Activated CD8-positive, alpha-beta T cell treated with anti-CD3 and anti-CD28 coated beads for 36 hours (primary cell): Measurements from ENCODE around the gene ASB13. TPM values are rescaled to one million over a fixed set of nuclear protein-coding genes. Genes with fewer than 3 reads are reported as not detected.
"Not testable (repeated sequence)": the region's sequence is repeated elsewhere in the genome, so short reads cannot be mapped to it uniquely, and the experiment has no call there.

Experiments
- ATAC-seq: fragments of 200-7000 bp; cut with Tn5 transposase; one replicate; pipeline ENCODE4 v1.10.0; 2021; ENCODE audit warnings: mild to moderate bottlenecking, moderate library complexity
- CTCF ChIA-PET: fragments of 350-600 bp; sonication (Branson Sonifier 250); formaldehyde crosslinking; loops from one replicate; lab custom pipeline; 2021; ENCODE audit warnings: antibody characterized with exemption; lab: Charles Lee
- POLR2A ChIA-PET: fragments of 350-600 bp; sonication (Branson Sonifier 250); formaldehyde crosslinking; loops from one replicate; lab custom pipeline; 2021; ENCODE audit warnings: antibody characterized with exemption; lab: Charles Lee
- DNase-seq: peaks from one replicate; pipeline ENCODE4 v3.0.0-alpha.2; 2020
- H3K27ac Mint-ChIP-seq: one replicate; pipeline ENCODE4 v1.8.0; 2021; ENCODE audit warnings: mild to moderate bottlenecking, mixed read lengths
- H3K27me3 Mint-ChIP-seq: one replicate; pipeline ENCODE4 v1.8.0; 2021; ENCODE audit warnings: mixed read lengths
- H3K36me3 Mint-ChIP-seq: one replicate; pipeline ENCODE4 v1.8.0; 2021; ENCODE audit warnings: low read depth, mixed read lengths
- H3K4me1 Mint-ChIP-seq: one replicate; pipeline ENCODE4 v1.8.0; 2021; ENCODE audit warnings: low read depth, mixed read lengths
- H3K4me3 Mint-ChIP-seq: one replicate; pipeline ENCODE4 v1.8.0; 2021; ENCODE audit warnings: mild to moderate bottlenecking, moderate library complexity, mixed read lengths
- H3K9me3 Mint-ChIP-seq: one replicate; pipeline ENCODE4 v1.8.0; 2021; ENCODE audit warnings: mixed read lengths
- intact Hi-C: fragments of 100-400 bp; cut with micrococcal nuclease; formaldehyde crosslinking; loops from one replicate; pipeline ENCODE4 v1.10.0; 2022
- total RNA-seq, 2 experiments: library from RNA; stranded (reverse); gene quantifications; one replicate each; pipeline ENCODE4 v1.2.3, GENCODE V29; 2021
- TF ChIP-seq, protein P1 (sequence below): fragments of 200-600 bp; IDR thresholded peaks from one replicate; pipeline ENCODE4 v1.8.0; 2022; ENCODE audit warnings: antibody characterized with exemption, mild to moderate bottlenecking

Gene ASB13
- total RNA-seq, 2 experiments from 2014 or later: 8.9 to 9.2 TPM

- no peak overlapping the region for H3K4me3 Mint-ChIP-seq
- POLR2A ChIA-PET: no interaction called here
- peaks cover 2% of the 10 kb centered on the region for H3K4me1 Mint-ChIP-seq
- no peaks in the 10 kb centered on the region for H3K9me3 Mint-ChIP-seq
- intact Hi-C loops: no loop called here
- TF ChIP-seq, protein P1, sequence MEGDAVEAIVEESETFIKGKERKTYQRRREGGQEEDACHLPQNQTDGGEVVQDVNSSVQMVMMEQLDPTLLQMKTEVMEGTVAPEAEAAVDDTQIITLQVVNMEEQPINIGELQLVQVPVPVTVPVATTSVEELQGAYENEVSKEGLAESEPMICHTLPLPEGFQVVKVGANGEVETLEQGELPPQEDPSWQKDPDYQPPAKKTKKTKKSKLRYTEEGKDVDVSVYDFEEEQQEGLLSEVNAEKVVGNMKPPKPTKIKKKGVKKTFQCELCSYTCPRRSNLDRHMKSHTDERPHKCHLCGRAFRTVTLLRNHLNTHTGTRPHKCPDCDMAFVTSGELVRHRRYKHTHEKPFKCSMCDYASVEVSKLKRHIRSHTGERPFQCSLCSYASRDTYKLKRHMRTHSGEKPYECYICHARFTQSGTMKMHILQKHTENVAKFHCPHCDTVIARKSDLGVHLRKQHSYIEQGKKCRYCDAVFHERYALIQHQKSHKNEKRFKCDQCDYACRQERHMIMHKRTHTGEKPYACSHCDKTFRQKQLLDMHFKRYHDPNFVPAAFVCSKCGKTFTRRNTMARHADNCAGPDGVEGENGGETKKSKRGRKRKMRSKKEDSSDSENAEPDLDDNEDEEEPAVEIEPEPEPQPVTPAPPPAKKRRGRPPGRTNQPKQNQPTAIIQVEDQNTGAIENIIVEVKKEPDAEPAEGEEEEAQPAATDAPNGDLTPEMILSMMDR: no peak
- DNase-seq (no peak), ATAC-seq (no peak)
- no peaks in the 10 kb centered on the region for H3K36me3 Mint-ChIP-seq
- CTCF ChIA-PET: interaction anchor here (0.9 to 2.1 kb wide), 2 partner anchors 27 to 134 kb away, joined by 3 to 7 read pairs; no protein-coding TSS in a partner anchor
- no peak overlapping the region for H3K27ac Mint-ChIP-seq
- H3K27me3 Mint-ChIP-seq: peaks cover 6% of the 10 kb centered on the region
Observed at GRCh38 chr10:5595591-5595990, 70.8 kb downstream of the ASB13 start.

DNA sequence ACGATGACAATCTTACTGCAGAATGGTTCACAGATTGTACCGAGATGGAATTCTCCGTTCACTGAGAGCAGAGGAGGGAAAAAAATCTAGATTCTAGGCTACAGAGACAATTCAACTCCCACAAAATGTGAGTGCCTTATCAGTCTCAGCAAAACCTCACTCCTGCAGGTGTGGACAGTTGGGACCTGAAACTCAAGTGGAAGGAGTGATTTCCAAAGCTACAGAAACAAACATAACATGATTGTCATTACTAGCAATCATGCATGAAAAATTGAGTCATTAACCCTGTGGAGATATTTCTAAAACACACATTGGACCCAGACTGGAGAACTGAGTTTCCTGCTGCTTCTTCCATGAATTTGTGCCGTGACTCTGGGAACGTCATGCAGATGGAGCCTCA is 71.3 kb downstream of the ASB13 start:
- CTCF ChIA-PET: interaction anchor here (1.0 to 2.1 kb wide), 2 partner anchors 27 to 35 kb away, joined by 3 to 7 read pairs; no protein-coding TSS in a partner anchor
- H3K36me3 Mint-ChIP-seq: no peaks in the 10 kb centered on the region
- TF ChIP-seq, protein P1: no peak
- no peak for ATAC-seq
- peaks cover 2% of the 10 kb centered on the region for H3K4me1 Mint-ChIP-seq
- POLR2A ChIA-PET: no interaction called here
- no peaks in the 10 kb centered on the region for H3K9me3 Mint-ChIP-seq
- intact Hi-C loops: no loop called here
- H3K4me3 Mint-ChIP-seq: no peak overlapping the region
- H3K27me3 Mint-ChIP-seq: peaks cover 6% of the 10 kb centered on the region
- DNase-seq: no peak
- no peak overlapping the region for H3K27ac Mint-ChIP-seq

GRCh38 chr10:5594271-5595049 is 71.9 kb downstream of the ASB13 start:
- no peak overlapping the region for H3K4me3 Mint-ChIP-seq
- TF ChIP-seq, protein P1: no peak

DNA sequence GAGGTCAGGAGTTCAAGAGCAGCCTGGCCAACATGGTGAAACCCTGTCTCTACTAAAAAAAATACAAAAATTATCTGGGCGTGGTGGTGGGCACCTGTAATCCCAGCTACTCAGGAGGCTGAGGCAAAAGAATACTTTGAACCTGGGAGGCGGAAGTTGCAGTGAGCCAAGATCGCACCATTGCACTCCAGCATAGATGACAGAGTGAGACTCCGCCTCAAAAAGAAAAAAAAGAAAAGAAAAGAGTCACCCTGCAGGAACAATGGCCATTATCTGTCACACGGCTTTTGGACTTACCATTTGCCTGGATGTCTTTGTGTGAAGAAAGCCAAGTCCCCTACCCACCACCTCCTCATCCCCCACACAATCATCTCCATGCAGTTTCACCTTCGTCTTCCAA is 73.0 kb downstream of the ASB13 start:
- POLR2A ChIA-PET: not testable (repeated sequence)
- CTCF ChIA-PET: interaction anchor here (1.0 kb wide), 1 partner anchor 80 kb away, joined by 3 read pairs; no protein-coding TSS in a partner anchor

More at GRCh38 chr10:5594271-5595049, 71.9 kb downstream of the ASB13 start:
- CTCF ChIA-PET: interaction anchor here (0.8 to 2.1 kb wide), 3 partner anchors 15 to 36 kb away, joined by 3 to 7 read pairs (median 4); no protein-coding TSS in a partner anchor
- peaks cover 2% of the 10 kb centered on the region for H3K4me1 Mint-ChIP-seq
- POLR2A ChIA-PET: no interaction called here
- no peak overlapping the region for H3K27ac Mint-ChIP-seq
- H3K27me3 Mint-ChIP-seq: peaks cover 6% of the 10 kb centered on the region
- intact Hi-C loops: no loop called here
- no peaks in the 10 kb centered on the region for H3K9me3 Mint-ChIP-seq
- ATAC-seq (no peak), DNase-seq (no peak)
- H3K36me3 Mint-ChIP-seq: no peaks in the 10 kb centered on the region

DNA sequence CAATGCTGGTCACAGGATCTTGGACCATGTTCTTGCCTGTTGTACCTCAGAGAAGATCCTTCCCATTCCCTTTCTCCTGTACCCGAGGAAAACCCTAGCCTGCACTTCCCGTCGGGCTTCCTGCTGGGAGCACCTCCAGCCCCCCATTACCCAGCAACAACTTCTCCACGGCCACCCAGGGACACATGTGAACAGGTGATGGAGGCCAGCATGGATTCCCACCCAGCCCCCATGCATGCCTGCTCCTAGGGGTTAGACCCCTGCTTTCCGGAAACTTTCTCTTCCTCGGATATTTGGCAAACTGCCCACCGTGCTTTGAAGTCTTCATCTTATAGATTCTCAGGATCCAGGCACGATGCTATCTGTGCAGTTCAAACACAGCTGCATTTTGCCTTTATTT is 74.3 kb downstream of the ASB13 start:
- no peak for ATAC-seq
- TF ChIP-seq, protein P1: no peak
- no peak overlapping the region for H3K4me3 Mint-ChIP-seq
- intact Hi-C loops: no loop called here
- H3K27ac Mint-ChIP-seq: no peak overlapping the region
- peaks cover 2% of the 10 kb centered on the region for H3K4me1 Mint-ChIP-seq
- no peaks in the 10 kb centered on the region for H3K9me3 Mint-ChIP-seq
- CTCF ChIA-PET: interaction anchor here (1.0 kb wide), 1 partner anchor 79 kb away, joined by 3 read pairs; no protein-coding TSS in a partner anchor
- peaks cover 6% of the 10 kb centered on the region for H3K27me3 Mint-ChIP-seq
- no peak for DNase-seq
- POLR2A ChIA-PET: no interaction called here
- no peaks in the 10 kb centered on the region for H3K36me3 Mint-ChIP-seq

More for the DNA sequence above, 73.0 kb downstream of the ASB13 start:
- H3K36me3 Mint-ChIP-seq, H3K4me1 Mint-ChIP-seq, H3K27me3 Mint-ChIP-seq, ATAC-seq, H3K9me3 Mint-ChIP-seq, DNase-seq, intact Hi-C loops, H3K4me3 Mint-ChIP-seq, H3K27ac Mint-ChIP-seq: not testable (repeated sequence)
